Umbilical cord (tissue), 2 donors: Measurements from ENCODE around the gene HTRA2. TPM values are rescaled to one million over a fixed set of nuclear protein-coding genes. Genes with fewer than 3 reads are reported as not detected.
A peak's percentile ranks its signal among the peaks of the same experiment; 100 is the strongest.
"Not testable (repeated sequence)": the region's sequence is repeated elsewhere in the genome, so short reads cannot be mapped to it uniquely, and the experiment has no call there.

Experiments
- DNase-seq: peaks from one replicate; pipeline ENCODE4 v3.0.0-alpha.2; 2015; ENCODE audit warnings: low spot score
- total RNA-seq: library from RNA; depleted of rRNA; stranded (reverse); fragments of >200 nt; gene quantifications from one replicate; pipeline ENCODE4 v1.2.3, GENCODE V29; 2014; ENCODE audit warnings: low replicate concordance; ENCODE audit not compliant: insufficient read depth

Gene HTRA2
- 49.4 TPM for total RNA-seq

- peak; percentile 100 for DNase-seq
Observed at GRCh38 chr2:74529357-74530238, at the start of gene HTRA2, which contains the start of gene AUP1. Gene HTRA2 (plus strand): TSS chr2:74529933. CDS start chr2:74530007, 74 bp downstream. Gene AUP1 (minus strand): TSS chr2:74529706. CDS start chr2:74529629, 77 bp downstream.

- no peak for DNase-seq
Observed at GRCh38 chr2:74481431-74481830, 48.3 kb upstream of the HTRA2 start.

GRCh38 chr2:74481961-74482800, 47.6 kb upstream of the HTRA2 start:
- no peak for DNase-seq

- DNase-seq = peak; percentile 99
Observed at GRCh38 chr2:74482801-74483674, 46.7 kb upstream of the HTRA2 start, which contains the start of the genes CCDC142 and TTC31. Gene CCDC142 (minus strand): TSS chr2:74482998. CDS start chr2:74482837, 161 bp downstream. Gene TTC31 (plus strand): TSS chr2:74483081. CDS start chr2:74483096, 15 bp downstream.

- DNase-seq = not testable (repeated sequence)
Observed at GRCh38 chr2:74483675-74484164, 46.0 kb upstream of the HTRA2 start.

GRCh38 chr2:74486141-74486540, 43.6 kb upstream of the HTRA2 start:
- no peak for DNase-seq

GRCh38 chr2:74488643-74489481, 40.9 kb upstream of the HTRA2 start:
- no peak for DNase-seq

- DNase-seq = no peak
Observed at GRCh38 chr2:74489906-74490305, 39.8 kb upstream of the HTRA2 start.

- no peak for DNase-seq
Observed at GRCh38 chr2:74491648-74492544, 37.8 kb upstream of the HTRA2 start.

GRCh38 chr2:74493546-74493945, 36.2 kb upstream of the HTRA2 start:
- no peak for DNase-seq

- no peak for DNase-seq
Observed at GRCh38 chr2:74495440-74495839, 34.3 kb upstream of the HTRA2 start.

GRCh38 chr2:74496997-74497776, 32.5 kb upstream of the HTRA2 start:
- no peak for DNase-seq

GRCh38 chr2:74497777-74498499, 31.8 kb upstream of the HTRA2 start:
- no peak for DNase-seq

- no peak for DNase-seq
Observed at GRCh38 chr2:74498500-74499266, 31.1 kb upstream of the HTRA2 start.

GRCh38 chr2:74499267-74499939, 30.3 kb upstream of the HTRA2 start, which contains the start of gene LBX2:
Gene LBX2 (minus strand): TSS chr2:74499603. CDS start chr2:74499537, 66 bp downstream.
- DNase-seq = peak; percentile 28
